ENCODE data around the gene PLPP3. TPM values are rescaled to one million over a fixed set of nuclear protein-coding genes. Genes with fewer than 3 reads are reported as not detected.
A peak's percentile ranks its signal among the peaks of the same experiment; 100 is the strongest.

PLPP3 gene
- total RNA-seq (159 TPM in 2 replicates), polyA plus RNA-seq (103 TPM in 2 replicates)

DNA sequence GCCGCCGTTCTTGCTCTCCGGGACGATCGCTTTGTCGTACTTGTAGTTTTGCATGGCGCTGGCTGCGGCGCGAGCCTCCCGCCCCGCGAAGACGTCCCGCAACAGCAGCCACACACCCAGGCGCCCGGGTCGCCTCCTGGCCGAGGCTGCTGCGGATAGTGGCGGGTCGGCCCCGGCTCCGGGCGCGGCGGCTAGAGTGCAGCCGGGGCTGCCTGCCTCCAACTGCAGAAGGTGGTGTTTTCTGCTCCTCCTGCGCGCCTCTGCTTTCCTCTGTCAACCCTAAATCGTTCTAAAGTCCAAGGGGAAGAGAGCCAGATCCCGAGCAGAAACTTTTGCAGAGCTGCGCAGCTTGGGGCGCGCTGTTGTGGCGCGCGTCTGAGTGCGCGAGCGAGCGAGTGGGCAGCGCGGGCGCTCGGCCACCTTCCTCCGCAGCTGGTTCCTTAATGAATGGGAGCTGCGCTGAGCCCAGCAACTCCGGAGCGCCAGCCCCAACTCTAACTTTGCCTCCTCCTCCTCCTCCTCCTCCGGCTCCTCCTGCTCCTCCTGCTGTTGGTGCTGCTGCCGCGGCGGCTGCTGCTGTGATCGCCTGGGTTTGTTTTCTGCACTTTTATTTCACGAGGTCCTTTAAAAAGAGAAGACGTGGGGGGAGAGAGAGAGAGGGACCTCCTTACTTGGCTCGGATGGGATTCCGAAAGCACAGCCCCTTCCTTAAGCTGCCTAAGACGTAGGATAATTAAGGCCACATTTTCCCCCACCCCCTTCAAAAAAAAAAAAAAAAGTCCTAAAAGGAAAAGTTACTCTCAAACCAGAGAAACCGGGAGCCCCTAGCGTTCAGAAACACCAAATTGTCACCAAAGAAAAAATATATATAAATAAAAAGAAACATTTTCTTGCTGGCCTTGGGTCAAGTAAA is at the start of gene PLPP3:
PLPP3 (minus strand) TSS at position 601 of the 913 bp plus-strand sequence; CDS start at position 54, 547 bp downstream.
- no peaks in the 10 kb centered on the region for H3K27me3 ChIP-seq
- H3K79me2 ChIP-seq, result peaks cover 60% of the 10 kb centered on the region
- H2AFZ ChIP-seq, result peak within 1 kb of the TSS; percentile 29
- peak within 1 kb of the TSS; percentile 98 for H3K27ac ChIP-seq
- H3K36me3 ChIP-seq (replicated peaks; ENCODE audit: insufficient read depth, low read depth), result no peaks in the 10 kb centered on the region
- no peaks in the 10 kb centered on the region for H3K9me2 ChIP-seq (replicated peaks; ENCODE audit: insufficient read depth)
- H3K4me2 ChIP-seq, result peak within 1 kb of the TSS; percentile 79
- peak; percentile 92 for DNase-seq (ENCODE audit: low spot score)
- H3K9me3 ChIP-seq (ENCODE audit: low read depth), result no peaks in the 10 kb centered on the region
- peaks cover 39% of the 10 kb centered on the region for H4K20me1 ChIP-seq (ENCODE audit: insufficient read depth, poor library complexity, severe bottlenecking)
- no peak for TF ChIP-seq EZH2phosphoT487 (IDR thresholded peaks at IDR 0.05; ENCODE audit: low read depth, severe bottlenecking, unreplicated experiment)
- TF ChIP-seq, protein P1, sequence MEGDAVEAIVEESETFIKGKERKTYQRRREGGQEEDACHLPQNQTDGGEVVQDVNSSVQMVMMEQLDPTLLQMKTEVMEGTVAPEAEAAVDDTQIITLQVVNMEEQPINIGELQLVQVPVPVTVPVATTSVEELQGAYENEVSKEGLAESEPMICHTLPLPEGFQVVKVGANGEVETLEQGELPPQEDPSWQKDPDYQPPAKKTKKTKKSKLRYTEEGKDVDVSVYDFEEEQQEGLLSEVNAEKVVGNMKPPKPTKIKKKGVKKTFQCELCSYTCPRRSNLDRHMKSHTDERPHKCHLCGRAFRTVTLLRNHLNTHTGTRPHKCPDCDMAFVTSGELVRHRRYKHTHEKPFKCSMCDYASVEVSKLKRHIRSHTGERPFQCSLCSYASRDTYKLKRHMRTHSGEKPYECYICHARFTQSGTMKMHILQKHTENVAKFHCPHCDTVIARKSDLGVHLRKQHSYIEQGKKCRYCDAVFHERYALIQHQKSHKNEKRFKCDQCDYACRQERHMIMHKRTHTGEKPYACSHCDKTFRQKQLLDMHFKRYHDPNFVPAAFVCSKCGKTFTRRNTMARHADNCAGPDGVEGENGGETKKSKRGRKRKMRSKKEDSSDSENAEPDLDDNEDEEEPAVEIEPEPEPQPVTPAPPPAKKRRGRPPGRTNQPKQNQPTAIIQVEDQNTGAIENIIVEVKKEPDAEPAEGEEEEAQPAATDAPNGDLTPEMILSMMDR (IDR thresholded peaks at IDR 0.05; ENCODE audit: poor library complexity), result peak; percentile 70
- peaks cover 19% of the 10 kb centered on the region for H3K4me1 ChIP-seq (ENCODE audit: insufficient read depth)
- peak within 1 kb of the TSS; percentile 62 for H3K4me3 ChIP-seq
- WGBS (ENCODE audit: low lambda C conversion rate, missing lambda C conversion rate), result under 1% methylated on average over 61 of the region's 62 CpGs

GRCh38 chr1:56627636-56628039 is 48.3 kb upstream of the PLPP3 start:
- Histone ChIP-seq H3K4me3 (no peak overlapping the region), H3K4me1 (ENCODE audit: insufficient read depth) (no peaks in the 10 kb centered on the region), H3K36me3 (replicated peaks; ENCODE audit: insufficient read depth, low read depth) (no peaks in the 10 kb centered on the region), H3K4me2 (no peak overlapping the region), H3K27me3 (no peaks in the 10 kb centered on the region), H3K79me2 (no peaks in the 10 kb centered on the region), H3K27ac (no peak overlapping the region), H4K20me1 (ENCODE audit: insufficient read depth, poor library complexity, severe bottlenecking) (no peaks in the 10 kb centered on the region), H3K9me3 (ENCODE audit: low read depth) (no peaks in the 10 kb centered on the region), H2AFZ (no peak overlapping the region), H3K9me2 (replicated peaks; ENCODE audit: insufficient read depth) (no peaks in the 10 kb centered on the region)
- 50% methylated on average over 3 of the region's 3 CpGs for WGBS (ENCODE audit: low lambda C conversion rate, missing lambda C conversion rate)
- no peak for DNase-seq (ENCODE audit: low spot score)
- TF ChIP-seq EZH2phosphoT487 (IDR thresholded peaks at IDR 0.05; ENCODE audit: low read depth, severe bottlenecking, unreplicated experiment), result no peak
- no peak for TF ChIP-seq EZH2 (IDR thresholded peaks at IDR 0.05; ENCODE audit: borderline replicate concordance)
- TF ChIP-seq, protein P1 (IDR thresholded peaks at IDR 0.05; ENCODE audit: poor library complexity), result no peak

- Histone ChIP-seq H3K4me2 (no peak overlapping the region), H3K36me3 (replicated peaks; ENCODE audit: insufficient read depth, low read depth) (no peaks in the 10 kb centered on the region), H3K27me3 (no peaks in the 10 kb centered on the region), H2AFZ (no peak overlapping the region), H3K4me3 (no peak overlapping the region), H3K4me1 (ENCODE audit: insufficient read depth) (no peaks in the 10 kb centered on the region), H3K27ac (no peak overlapping the region), H3K79me2 (no peaks in the 10 kb centered on the region), H3K9me3 (ENCODE audit: low read depth) (no peaks in the 10 kb centered on the region), H4K20me1 (ENCODE audit: insufficient read depth, poor library complexity, severe bottlenecking) (no peaks in the 10 kb centered on the region), H3K9me2 (replicated peaks; ENCODE audit: insufficient read depth) (no peaks in the 10 kb centered on the region)
- TF ChIP-seq EZH2phosphoT487 (IDR thresholded peaks at IDR 0.05; ENCODE audit: low read depth, severe bottlenecking, unreplicated experiment), result no peak
- TF ChIP-seq EZH2 (IDR thresholded peaks at IDR 0.05; ENCODE audit: borderline replicate concordance), result no peak
- TF ChIP-seq, protein P1 (IDR thresholded peaks at IDR 0.05; ENCODE audit: poor library complexity), result no peak
- no peak for DNase-seq (ENCODE audit: low spot score)
- WGBS (ENCODE audit: low lambda C conversion rate, missing lambda C conversion rate), result 89% methylated on average over 3 of the region's 3 CpGs
These were observed 47.8 kb upstream of the PLPP3 start for GRCh38 chr1:56627019-56627635.
